MCF 10A (cell line): Measurements from ENCODE around the gene CLK2. TPM values are rescaled to one million over a fixed set of nuclear protein-coding genes. Genes with fewer than 3 reads are reported as not detected.
A peak's percentile ranks its signal among the peaks of the same experiment; 100 is the strongest.

Experiments
- BruUV-seq: library from RNA; stranded (reverse); fragments of 400-500 nt; replicated peaks from 2 replicates; lab custom pipeline; 2021; lab: Mats Ljungman, UMichigan
- CTCF ChIA-PET: fragments of 300-600 bp; sonication (Branson Sonifier 250); formaldehyde crosslinking; extraction: SDS; loops from one replicate; lab custom pipeline; 2021; ENCODE audit warnings: antibody characterized with exemption, inconsistent platforms; lab: Yijun Ruan, JAX
- POLR2A ChIA-PET: fragments of 300-600, 350-650 bp; sonication (Branson Sonifier 250); formaldehyde crosslinking; extraction: SDS; loops from one replicate; lab custom pipeline; 2020; ENCODE audit warnings: antibody characterized with exemption, inconsistent platforms; lab: Yijun Ruan, JAX
- DNase-seq: peaks from one replicate; pipeline ENCODE4 v3.0.0-alpha.2; 2018; ENCODE audit not compliant: unreplicated experiment
- H3K27ac Mint-ChIP-seq: one replicate; pipeline ENCODE4 v1.8.0; 2022; ENCODE audit warnings: mild to moderate bottlenecking, low read depth, mixed read lengths; ENCODE audit not compliant: unreplicated experiment
- H3K27me3 Mint-ChIP-seq: one replicate; pipeline ENCODE4 v1.8.0; 2022; ENCODE audit warnings: mixed read lengths; ENCODE audit not compliant: insufficient read depth, unreplicated experiment
- H3K36me3 Mint-ChIP-seq: one replicate; pipeline ENCODE4 v1.8.0; 2022; ENCODE audit warnings: mild to moderate bottlenecking, moderate library complexity, mixed read lengths; ENCODE audit not compliant: insufficient read depth, unreplicated experiment
- H3K4me1 Mint-ChIP-seq: one replicate; pipeline ENCODE4 v1.8.0; 2022; ENCODE audit warnings: mixed read lengths; ENCODE audit not compliant: insufficient read depth, unreplicated experiment
- H3K4me3 Mint-ChIP-seq: one replicate; pipeline ENCODE4 v1.8.0; 2022; ENCODE audit warnings: mild to moderate bottlenecking, moderate library complexity, mixed read lengths; ENCODE audit not compliant: unreplicated experiment
- H3K9me3 Mint-ChIP-seq: one replicate; pipeline ENCODE4 v1.8.0; 2022; ENCODE audit warnings: mixed read lengths; ENCODE audit not compliant: unreplicated experiment
- CTCF ChIP-seq: fragments of 200-600 bp; IDR thresholded peaks from one replicate; pipeline ENCODE4 v1.8.0; 2022; ENCODE audit warnings: antibody characterized with exemption, mild to moderate bottlenecking; ENCODE audit not compliant: unreplicated experiment
- intact Hi-C: fragments of 100-400 bp; cut with micrococcal nuclease; formaldehyde crosslinking; loops from 2 replicates; pipeline ENCODE4 v1.14.1; 2022
- total RNA-seq: library from RNA; stranded (reverse); gene quantifications from 2 replicates; pipeline ENCODE4 v1.2.3, GENCODE V29; 2022

CLK2 gene
- total RNA-seq, 1 experiment from 2014 or later = 78.6 TPM

- ChIA-PET CTCF (interaction anchor here (10.2 kb wide), 1 partner anchor 68 kb away, joined by 163 read pairs; no protein-coding TSS in a partner anchor), POLR2A (interaction anchor here (0.7 to 10.5 kb wide), 5 partner anchors 7 to 79 kb away, joined by 3 to 103 read pairs (median 4); partner anchors contain the start of genes ENTREP3, FDPS and SCAMP3)
- H3K36me3 Mint-ChIP-seq = peaks cover 66% of the 10 kb centered on the region
- no peak for TF ChIP-seq CTCF
- H3K27me3 Mint-ChIP-seq = no peaks in the 10 kb centered on the region
- no peak overlapping the region for H3K27ac Mint-ChIP-seq
- peaks cover 25% of the 10 kb centered on the region for H3K4me1 Mint-ChIP-seq
- H3K4me3 Mint-ChIP-seq = no peak overlapping the region
- no TSS peak for BruUV-seq
- no peaks in the 10 kb centered on the region for H3K9me3 Mint-ChIP-seq
- intact Hi-C loops = no loop called here
- DNase-seq = no peak
Observed at GRCh38 chr1:155318082-155318481, 44.8 kb upstream of the CLK2 start.

- BruUV-seq = no TSS peak
- peaks cover 77% of the 10 kb centered on the region for H3K36me3 Mint-ChIP-seq
- no peaks in the 10 kb centered on the region for H3K27me3 Mint-ChIP-seq
- no peak overlapping the region for H3K4me3 Mint-ChIP-seq
- ChIA-PET POLR2A (interaction anchor here (1.0 to 10.5 kb wide), 3 partner anchors 6 to 61 kb away, joined by 4 to 103 read pairs (median 5); partner anchors contain the start of genes ENTREP3, FDPS and SCAMP3), CTCF (interaction anchor here (0.9 to 10.2 kb wide), 3 partner anchors 59 to 255 kb away, joined by 4 to 163 read pairs (median 4); no protein-coding TSS in a partner anchor)
- no peak overlapping the region for H3K27ac Mint-ChIP-seq
- TF ChIP-seq CTCF = no peak
- no peak for DNase-seq
- no peaks in the 10 kb centered on the region for H3K9me3 Mint-ChIP-seq
- peaks cover 20% of the 10 kb centered on the region for H3K4me1 Mint-ChIP-seq
- intact Hi-C loops = no loop called here
Observed at GRCh38 chr1:155316922-155317321, 43.6 kb upstream of the CLK2 start.

GRCh38 chr1:155313261-155313660 is 40.0 kb upstream of the CLK2 start:
- H3K27ac Mint-ChIP-seq = peak overlapping the region; percentile 80
- TF ChIP-seq CTCF = no peak
- H3K9me3 Mint-ChIP-seq = no peaks in the 10 kb centered on the region
- H3K4me3 Mint-ChIP-seq = no peak overlapping the region
- H3K27me3 Mint-ChIP-seq = no peaks in the 10 kb centered on the region
- ChIA-PET POLR2A (interaction anchor here (7.9 kb wide), 1 partner anchor 8 kb away, joined by 103 read pairs; the partner anchor contains the start of gene RUSC1), CTCF (interaction anchor here (0.5 to 5.1 kb wide), 4 partner anchors 10 to 271 kb away, joined by 3 to 44 read pairs (median 14); no protein-coding TSS in a partner anchor)
- no TSS peak for BruUV-seq
- H3K36me3 Mint-ChIP-seq = peaks cover 83% of the 10 kb centered on the region
- no peak for DNase-seq
- intact Hi-C loops = no loop called here
- H3K4me1 Mint-ChIP-seq = peaks cover 14% of the 10 kb centered on the region

- intact Hi-C loops = loop anchor here (2.0 kb wide), 1 partner anchor 13 kb away; no protein-coding TSS in a partner anchor
- BruUV-seq = no TSS peak
- DNase-seq = peak; percentile 57
- H3K36me3 Mint-ChIP-seq = peaks cover 54% of the 10 kb centered on the region
- ChIA-PET POLR2A (interaction anchor here (1.3 to 7.9 kb wide), 3 partner anchors 11 to 37 kb away, joined by 9 to 103 read pairs (median 13); partner anchors contain the start of genes CLK2 and RUSC1), CTCF (interaction anchor here (0.7 to 5.1 kb wide), 4 partner anchors 12 to 103 kb away, joined by 3 to 44 read pairs (median 6); no protein-coding TSS in a partner anchor)
- H3K4me1 Mint-ChIP-seq = peaks cover 14% of the 10 kb centered on the region
- H3K27me3 Mint-ChIP-seq = no peaks in the 10 kb centered on the region
- TF ChIP-seq CTCF = no peak
- H3K9me3 Mint-ChIP-seq = no peaks in the 10 kb centered on the region
- H3K4me3 Mint-ChIP-seq = peak overlapping the region; percentile 100
- H3K27ac Mint-ChIP-seq = peak overlapping the region; percentile 97
Observed at GRCh38 chr1:155309423-155310021, 36.2 kb upstream of the CLK2 start.
